Measurements from ENCODE around the gene ARAP2.

DNA sequence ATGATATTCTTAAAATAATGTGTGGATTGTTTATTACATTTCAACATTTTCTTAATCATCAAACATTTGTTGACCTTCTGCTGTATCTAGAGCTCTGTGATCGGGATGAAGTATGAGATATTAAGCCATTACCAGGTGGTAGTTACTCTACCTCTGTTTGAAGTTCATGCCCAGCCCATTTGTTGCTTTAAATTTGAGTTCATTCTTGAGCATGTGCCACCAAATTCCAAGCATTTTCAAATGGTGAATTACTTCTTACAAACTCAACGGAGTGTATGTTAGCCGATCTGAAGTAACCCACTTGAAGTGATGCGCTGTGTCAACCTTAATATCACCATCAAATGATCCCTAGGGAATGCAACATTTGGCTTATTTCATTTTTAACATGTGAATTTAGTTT is 29.8 kb upstream of the ARAP2 start:
- no peak for TF ChIP-seq EP300 (IDR thresholded peaks at IDR 0.05; ENCODE audit: borderline replicate concordance)
- TF ChIP-seq YY1 (IDR thresholded peaks at IDR 0.05; ENCODE audit: low read depth): no peak
- TF ChIP-seq TCF12 (IDR thresholded peaks at IDR 0.05; ENCODE audit: low read depth): no peak
